A549 (cell line): ENCODE results near the gene TRNP1.

Experiments used
- CBX2 ChIP-seq: fragments of 200-600 bp; sonication (generic); IDR thresholded peaks from 2 replicates; pipeline ENCODE4 v1.6.1; 2016; ENCODE audit warnings: low read depth, mild to moderate bottlenecking, borderline replicate concordance
- CHD2 ChIP-seq: fragments of 150-350 bp; IDR thresholded peaks from 2 replicates; pipeline ENCODE4 v1.6.1; 2014; ENCODE audit warnings: low read length; ENCODE audit not compliant: partially characterized antibody
- HEYL ChIP-seq: fragments of 250-450 bp; sonication (Bioruptor Pico); IDR thresholded peaks from 2 replicates; pipeline ENCODE4 v1.8.0; 2021; ENCODE audit warnings: mild to moderate bottlenecking, moderate library complexity
- HOXA7 ChIP-seq: fragments of 250-450 bp; sonication (Bioruptor Pico); IDR thresholded peaks from 2 replicates; pipeline ENCODE4 v1.5.0; 2020; ENCODE audit warnings: mild to moderate bottlenecking, moderate library complexity
- MAX ChIP-seq: IDR thresholded peaks from 2 replicates; pipeline ENCODE4 v1.6.1; 2012
- PHF8 ChIP-seq: fragments of 200-600 bp; sonication (generic); IDR thresholded peaks from 2 replicates; pipeline ENCODE4 v1.6.1; 2016; ENCODE audit warnings: low read depth, mild to moderate bottlenecking, antibody characterized with exemption, moderate library complexity, borderline replicate concordance
- POLR2A ChIP-seq: IDR thresholded peaks from 2 replicates; pipeline ENCODE4 v1.6.1; 2012; ENCODE audit warnings: mild to moderate bottlenecking, low read length
- RAD21 ChIP-seq, 2 experiments: fragments of >200 bp in 1 of 2; sonication (Bioruptor Twin) in 1 of 2; formaldehyde crosslinking in 1 of 2; IDR thresholded peaks in 1 of 2; conservative IDR thresholded peaks in 1 of 2; 2 replicates in 1 of 2; 3 replicates in 1 of 2; pipeline ENCODE4 v1.6.1; 2012 to 2018; ENCODE audit warnings: inconsistent platforms in 1 of 2
- REST ChIP-seq: fragments of 200-600 bp; sonication (generic); IDR thresholded peaks from 2 replicates; pipeline ENCODE4 v1.6.1; 2016; ENCODE audit warnings: antibody characterized with exemption, mild to moderate bottlenecking, moderate library complexity
- TP53 ChIP-seq: fragments of 250-450 bp; sonication (Bioruptor Pico); IDR thresholded peaks from 2 replicates; pipeline ENCODE4 v1.5.0; 2021; ENCODE audit warnings: mild to moderate bottlenecking, moderate library complexity
- TF ChIP-seq, protein P1 (sequence below): fragments of >200 bp; sonication (Bioruptor Twin); formaldehyde crosslinking; IDR thresholded peaks from 3 replicates; pipeline ENCODE4 v1.5.1; 2016

DNA sequence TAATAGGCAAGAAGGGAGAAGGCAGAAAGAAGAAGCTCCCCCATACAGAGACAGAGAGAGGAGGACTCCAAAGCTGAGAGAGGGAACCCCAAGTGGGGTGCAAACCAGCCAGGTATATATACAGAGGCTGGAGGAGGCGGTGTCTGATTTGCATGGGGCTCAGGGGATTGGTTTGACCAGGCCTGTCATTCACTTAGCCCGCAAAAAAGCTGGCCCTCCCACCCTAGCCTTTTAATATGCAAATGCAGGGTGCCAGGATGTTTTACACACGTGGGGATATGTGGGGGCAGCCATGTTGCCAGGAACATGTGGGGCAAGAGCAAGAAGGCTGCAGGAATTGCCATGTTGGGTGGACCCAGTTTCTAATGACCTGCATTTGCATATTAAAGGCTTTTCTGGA is 56.1 kb downstream of the TRNP1 start:
- TF ChIP-seq, protein P1, sequence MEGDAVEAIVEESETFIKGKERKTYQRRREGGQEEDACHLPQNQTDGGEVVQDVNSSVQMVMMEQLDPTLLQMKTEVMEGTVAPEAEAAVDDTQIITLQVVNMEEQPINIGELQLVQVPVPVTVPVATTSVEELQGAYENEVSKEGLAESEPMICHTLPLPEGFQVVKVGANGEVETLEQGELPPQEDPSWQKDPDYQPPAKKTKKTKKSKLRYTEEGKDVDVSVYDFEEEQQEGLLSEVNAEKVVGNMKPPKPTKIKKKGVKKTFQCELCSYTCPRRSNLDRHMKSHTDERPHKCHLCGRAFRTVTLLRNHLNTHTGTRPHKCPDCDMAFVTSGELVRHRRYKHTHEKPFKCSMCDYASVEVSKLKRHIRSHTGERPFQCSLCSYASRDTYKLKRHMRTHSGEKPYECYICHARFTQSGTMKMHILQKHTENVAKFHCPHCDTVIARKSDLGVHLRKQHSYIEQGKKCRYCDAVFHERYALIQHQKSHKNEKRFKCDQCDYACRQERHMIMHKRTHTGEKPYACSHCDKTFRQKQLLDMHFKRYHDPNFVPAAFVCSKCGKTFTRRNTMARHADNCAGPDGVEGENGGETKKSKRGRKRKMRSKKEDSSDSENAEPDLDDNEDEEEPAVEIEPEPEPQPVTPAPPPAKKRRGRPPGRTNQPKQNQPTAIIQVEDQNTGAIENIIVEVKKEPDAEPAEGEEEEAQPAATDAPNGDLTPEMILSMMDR, result no peak
- TF ChIP-seq CHD2 (no peak), RAD21 (conservative IDR thresholded peaks at IDR 0.05 in 1 of 2, IDR thresholded peaks at IDR 0.05 in 1 of 2) (no peak), TP53 (CRISPR knock-in tag) (no peak), REST (no peak), CBX2 (no peak), PHF8 (no peak), MAX (no peak), HEYL (no peak), POLR2A (no peak), HOXA7 (CRISPR knock-in tag) (no peak)
